GM19239 (cell line): ENCODE measurements around the gene NAXD.
"Not testable (repeated sequence)": the region's sequence is repeated elsewhere in the genome, so short reads cannot be mapped to it uniquely, and the experiment has no call there.

Experiments
- DNase-seq: peaks from one replicate; pipeline ENCODE4 v3.0.0; 2011; ENCODE audit warnings: low spot score; ENCODE audit not compliant: insufficient read length
- FAIRE-seq: peaks from 2 replicates; lab custom pipeline; 2011; peaks lifted over from hg19 to GRCh38; lab: Jason Lieb, UNC

Gene NAXD

GRCh38 chr13:110627351-110627750 is 12.0 kb downstream of the NAXD start:
- FAIRE-seq = no peak
- DNase-seq = no peak

DNA sequence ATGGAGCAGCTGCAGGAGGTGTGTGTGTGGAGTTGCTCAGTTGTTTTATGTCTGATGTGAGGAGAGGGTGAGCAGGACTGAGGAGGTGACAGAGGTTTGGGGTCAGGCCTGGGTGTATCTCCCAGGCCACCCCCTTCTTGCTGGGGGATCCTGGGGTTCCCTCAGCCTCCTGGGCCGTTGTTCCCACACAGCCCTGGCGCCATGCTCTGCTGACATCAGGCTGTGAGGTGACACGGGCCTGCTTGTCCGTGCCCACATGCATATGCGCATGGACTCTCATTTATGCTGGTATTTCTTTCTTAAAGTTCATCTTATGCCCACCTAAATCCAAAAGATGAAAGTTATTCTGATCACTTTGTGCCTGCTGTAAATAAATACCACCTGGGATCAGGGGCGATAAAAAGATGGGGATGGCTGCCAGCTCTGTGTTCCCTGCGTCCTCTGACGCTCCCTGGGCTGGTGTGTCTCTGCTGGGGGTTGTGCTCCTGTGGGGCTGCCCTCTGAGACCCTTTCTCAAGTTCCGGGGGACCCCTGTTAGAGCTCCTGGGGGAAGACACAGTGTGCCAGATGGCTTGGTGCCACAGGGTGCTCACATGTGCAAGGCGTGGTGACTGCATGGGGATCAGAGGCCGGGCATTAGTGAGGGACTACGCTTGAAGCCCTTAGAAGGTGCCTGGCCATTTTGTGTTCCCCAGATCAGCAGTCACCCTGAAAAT is 12.6 kb downstream of the NAXD start:
- no peak for FAIRE-seq
- DNase-seq = no peak

GRCh38 chr13:110628477-110628793 is 13.1 kb downstream of the NAXD start:
- no peak for DNase-seq
- FAIRE-seq = no peak

DNA sequence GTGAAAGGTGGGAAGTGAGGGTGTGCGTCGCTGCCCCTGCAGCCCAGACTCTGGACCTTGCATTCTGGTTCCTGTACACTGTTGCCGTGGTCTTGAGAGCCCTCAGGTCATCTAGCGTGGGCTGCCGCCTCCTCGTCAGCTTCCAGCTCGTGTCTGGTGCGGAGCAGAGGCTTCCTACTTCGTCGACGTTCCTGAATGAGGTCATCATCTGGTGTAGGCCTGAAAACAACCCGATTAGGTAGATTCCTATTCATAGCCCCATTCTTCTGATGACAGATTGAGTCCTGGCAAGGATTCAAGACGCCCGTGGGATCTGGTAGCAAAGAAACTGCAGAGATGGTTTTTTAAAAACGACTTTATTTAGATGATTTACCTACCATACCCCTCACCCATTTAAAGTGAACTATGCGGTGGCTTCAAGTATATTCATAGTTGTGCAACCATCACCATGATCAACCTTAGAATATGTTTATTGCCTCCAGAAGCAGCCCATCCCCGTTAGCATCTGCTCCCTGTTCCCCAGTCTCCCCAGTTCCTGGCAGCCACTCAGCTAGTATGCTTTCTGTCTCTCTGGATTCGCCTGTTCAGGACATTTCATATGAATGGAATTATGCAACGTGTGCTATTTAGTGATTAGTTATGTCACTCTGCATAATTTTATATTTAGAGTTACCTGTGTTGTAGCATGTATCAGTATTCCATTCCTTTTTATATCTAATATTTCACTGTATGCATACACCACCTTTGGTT is 13.8 kb downstream of the NAXD start:
- FAIRE-seq = no peak
- DNase-seq = no peak

DNA sequence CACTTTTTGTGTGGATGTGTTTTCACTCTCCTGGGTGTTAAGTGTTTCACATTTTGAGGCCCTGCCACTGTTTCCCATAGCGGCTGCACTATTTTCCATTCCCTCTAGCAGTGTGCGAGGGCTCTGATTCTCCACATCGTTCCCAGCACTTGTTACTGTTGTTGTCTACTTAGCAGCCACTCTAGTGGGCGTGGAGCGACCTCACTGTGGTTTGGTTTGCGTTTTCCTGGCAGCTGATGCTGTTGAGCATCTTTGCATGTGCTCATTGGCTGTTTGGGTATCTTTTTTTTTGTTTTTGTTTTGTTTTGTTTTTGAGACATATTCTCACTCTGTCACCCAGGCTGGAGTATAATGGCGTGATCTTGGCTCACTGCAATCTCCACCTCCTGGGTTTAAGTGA is 14.4 kb downstream of the NAXD start:
- FAIRE-seq = no peak
- no peak for DNase-seq

GRCh38 chr13:110630566-110631119 is 15.3 kb downstream of the NAXD start:
- DNase-seq = no peak
- no peak for FAIRE-seq

GRCh38 chr13:110632255-110632654 is 16.9 kb downstream of the NAXD start:
- FAIRE-seq = not testable (repeated sequence)

GRCh38 chr13:110633776-110634175 is 18.4 kb downstream of the NAXD start:
- DNase-seq (no peak), FAIRE-seq (no peak)

More at GRCh38 chr13:110632255-110632654, 16.9 kb downstream of the NAXD start:
- not testable (repeated sequence) for DNase-seq

DNA sequence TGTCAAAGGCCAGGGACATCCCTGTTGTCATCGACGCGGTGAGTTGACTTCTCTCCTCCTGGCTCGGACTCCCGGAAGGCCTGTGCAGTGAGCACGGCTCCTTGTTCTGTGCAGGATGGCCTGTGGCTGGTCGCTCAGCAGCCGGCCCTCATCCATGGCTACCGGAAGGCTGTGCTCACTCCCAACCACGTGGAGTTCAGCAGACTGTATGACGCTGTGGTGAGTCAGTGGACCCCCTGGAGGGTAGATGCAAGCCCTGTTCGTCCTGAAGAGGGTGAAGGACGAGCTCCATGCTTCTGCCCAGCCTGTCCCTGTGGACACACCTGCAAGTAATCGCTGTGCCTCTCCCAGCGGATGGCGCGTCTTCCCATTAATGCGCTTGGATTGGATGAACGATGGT is 19.2 kb downstream of the NAXD start:
- FAIRE-seq (no peak), DNase-seq (no peak)

GRCh38 chr13:110635405-110636002 is 20.2 kb downstream of the NAXD start:
- no peak for DNase-seq

GRCh38 chr13:110636053-110636475 is 20.7 kb downstream of the NAXD start:
- FAIRE-seq (no peak), DNase-seq (no peak)

More at GRCh38 chr13:110635405-110636002, 20.2 kb downstream of the NAXD start:
- FAIRE-seq = no peak

DNA sequence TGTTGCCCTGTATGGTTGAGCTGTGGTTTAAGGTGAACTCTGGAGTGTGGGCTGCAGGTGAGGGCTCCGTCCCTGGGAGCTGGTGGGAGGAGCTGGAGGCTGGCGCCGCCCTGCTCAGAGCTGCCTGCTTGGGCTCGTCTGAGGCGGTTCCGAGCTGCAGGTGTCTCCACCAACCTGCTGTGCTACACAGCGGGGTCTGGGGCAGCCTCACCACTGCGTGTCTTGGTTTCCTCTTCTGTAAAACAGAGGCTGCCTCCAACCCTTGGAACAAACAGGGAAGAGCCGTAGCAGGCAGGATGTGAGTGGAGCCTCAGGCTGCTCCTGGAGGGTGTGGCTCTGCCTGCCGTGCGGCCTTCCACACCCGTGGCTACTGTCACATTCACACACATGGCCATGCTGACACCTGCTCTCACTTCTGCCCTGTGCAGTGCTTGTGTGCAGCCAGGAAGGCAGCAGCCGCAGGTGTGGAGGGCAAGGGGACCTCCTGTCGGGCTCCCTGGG is 21.4 kb downstream of the NAXD start:
- no peak for FAIRE-seq
- no peak for DNase-seq

- DNase-seq = no peak
- no peak for FAIRE-seq
These were observed 21.9 kb downstream of the NAXD start for GRCh38 chr13:110637275-110637674.

GRCh38 chr13:110637747-110638146 is 22.4 kb downstream of the NAXD start:
- FAIRE-seq = no peak

DNA sequence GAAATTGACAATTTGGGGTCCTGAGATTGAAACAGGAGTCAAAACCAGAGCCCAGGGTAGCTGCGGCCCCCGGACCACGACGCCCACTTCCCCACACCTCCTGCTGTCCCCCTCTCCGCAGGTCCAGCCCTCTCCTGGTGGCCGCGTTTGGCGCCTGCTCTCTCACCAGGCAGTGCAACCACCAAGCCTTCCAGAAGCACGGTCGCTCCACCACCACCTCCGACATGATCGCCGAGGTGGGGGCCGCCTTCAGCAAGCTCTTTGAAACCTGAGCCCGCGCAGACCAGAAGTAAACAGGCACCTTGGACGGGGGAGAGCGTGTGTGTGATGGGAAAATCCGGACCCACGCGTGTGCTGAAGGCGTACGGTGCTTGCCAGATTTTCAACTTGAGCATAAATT is 22.9 kb downstream of the NAXD start:
- DNase-seq (no peak), FAIRE-seq (no peak)

More at GRCh38 chr13:110637747-110638146, 22.4 kb downstream of the NAXD start:
- DNase-seq = no peak

GRCh38 chr13:110638814-110639806 is 23.8 kb downstream of the NAXD start:
- DNase-seq (no peak), FAIRE-seq (no peak)

- no peak for DNase-seq
These were observed 24.6 kb downstream of the NAXD start for GRCh38 chr13:110639935-110640334.

DNA sequence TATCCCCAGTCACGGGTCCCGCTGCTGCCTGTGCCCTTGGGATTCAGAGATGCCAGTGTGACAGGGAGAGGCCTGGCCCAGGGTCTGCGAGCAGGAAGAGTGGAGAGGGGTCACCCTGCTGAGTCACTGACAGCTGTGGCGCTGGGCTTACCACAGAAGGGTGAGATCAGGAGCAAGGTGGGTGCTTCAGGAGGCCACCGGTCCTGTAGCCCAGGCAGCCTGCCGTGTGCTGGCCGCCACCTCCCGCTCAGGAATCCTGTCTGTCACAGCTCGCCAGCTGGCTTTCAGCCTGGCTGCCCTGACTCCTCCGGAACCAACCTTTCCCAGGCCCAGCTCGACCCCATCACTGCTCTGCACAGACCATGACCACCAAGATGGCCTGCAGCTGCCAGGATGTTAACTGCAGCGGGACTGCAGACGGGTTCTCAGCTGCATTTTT is 25.3 kb downstream of the NAXD start:
- DNase-seq = no peak
- FAIRE-seq = no peak

More at GRCh38 chr13:110639935-110640334, 24.6 kb downstream of the NAXD start:
- FAIRE-seq = no peak
